Smooth muscle cell (in vitro differentiated cells): ENCODE measurements around the gene ADGRG6. TPM values are rescaled to one million over a fixed set of nuclear protein-coding genes. Genes with fewer than 3 reads are reported as not detected.

Experiments
- DNase-seq: peaks from one replicate; lab custom pipeline; 2025; ENCODE audit not compliant: unreplicated experiment; lab: John Stamatoyannopoulos, UW
- H2AFZ ChIP-seq: fragments of 200-600 bp; sonication (generic); 2 replicates; pipeline ENCODE4 v1.6.0; 2016; ENCODE audit warnings: antibody characterized with exemption, low read depth, mild to moderate bottlenecking
- H3F3A ChIP-seq: fragments of 200-600 bp; sonication (generic); 2 replicates; pipeline ENCODE4 v1.6.0; 2017; ENCODE audit warnings: antibody characterized with exemption, low read depth
- H3K27ac ChIP-seq: fragments of 200-600 bp; sonication (generic); 2 replicates; pipeline ENCODE4 v1.5.1; 2016; ENCODE audit warnings: low read depth, mild to moderate bottlenecking
- H3K27me3 ChIP-seq: fragments of 200-600 bp; sonication (generic); 2 replicates; pipeline ENCODE4 v1.6.1; 2016; ENCODE audit warnings: low read depth, mild to moderate bottlenecking
- H3K36me3 ChIP-seq: fragments of 200-600 bp; sonication (generic); 2 replicates; pipeline ENCODE4 v1.5.1; 2016; ENCODE audit warnings: low read depth
- H3K4me1 ChIP-seq: fragments of 200-600 bp; sonication (generic); 2 replicates; pipeline ENCODE4 v1.5.1; 2016; ENCODE audit warnings: low read depth
- H3K4me2 ChIP-seq: fragments of 200-600 bp; sonication (generic); 2 replicates; pipeline ENCODE4 v1.6.0; 2016; ENCODE audit warnings: mild to moderate bottlenecking
- H3K4me3 ChIP-seq: fragments of 200-600 bp; sonication (generic); 2 replicates; pipeline ENCODE4 v1.5.1; 2016; ENCODE audit warnings: mild to moderate bottlenecking
- H3K79me2 ChIP-seq: fragments of 200-600 bp; sonication (generic); 2 replicates; pipeline ENCODE4 v1.6.0; 2016; ENCODE audit warnings: low read depth, mild to moderate bottlenecking
- H3K9ac ChIP-seq: fragments of 200-600 bp; sonication (generic); 2 replicates; pipeline ENCODE4 v1.6.0; 2016; ENCODE audit warnings: low read depth
- H3K9me3 ChIP-seq: fragments of 200-600 bp; sonication (generic); replicated peaks from 2 replicates; pipeline ENCODE4 v1.5.1; 2016; ENCODE audit warnings: low read depth
- H4K20me1 ChIP-seq: fragments of 200-600 bp; sonication (generic); 2 replicates; pipeline ENCODE4 v1.6.0; 2016; ENCODE audit warnings: low read depth
- WGBS: methylation state at CpG from one replicate; pipeline ENCODE4 v1.1.7; 2016; ENCODE audit warnings: low lambda C conversion rate; 5-methylcytosine and 5-hydroxymethylcytosine counted together
- polyA plus RNA-seq: library from polyadenylated mRNA; unstranded; fragments of >200 nt; fragmentation: Nextera tagmentation; extraction: Ambion mirVana; gene quantifications from 2 replicates; pipeline ENCODE4 v1.2.1, GENCODE V29; 2016
- total RNA-seq: library from RNA; depleted of rRNA; stranded (reverse); fragments of >200 nt; gene quantifications from 2 replicates; pipeline ENCODE4 v1.2.3, GENCODE V29; 2014
- TF ChIP-seq, protein P1 (sequence below): fragments of 200-600 bp; sonication (generic); IDR thresholded peaks from 2 replicates; pipeline ENCODE4 v1.5.1; 2017; ENCODE audit warnings: borderline replicate concordance, mild to moderate bottlenecking, antibody characterized with exemption; ENCODE audit not compliant: insufficient read depth, poor library complexity, severe bottlenecking

Gene ADGRG6
- total and polyA plus RNA-seq, 2 experiments from 2014 or later = 0.77 to 14.2 TPM

GRCh38 chr6:142463988-142464387 is 162.2 kb downstream of the ADGRG6 start:
- no peak overlapping the region for H3K4me2 ChIP-seq
- H3K36me3 ChIP-seq = no peaks in the 10 kb centered on the region
- H3F3A ChIP-seq = no peaks in the 10 kb centered on the region
- DNase-seq = no peak
- H3K9ac ChIP-seq = no peak overlapping the region
- H3K4me1 ChIP-seq = no peaks in the 10 kb centered on the region
- no peaks in the 10 kb centered on the region for H3K9me3 ChIP-seq
- no peaks in the 10 kb centered on the region for H3K27me3 ChIP-seq
- TF ChIP-seq, protein P1, sequence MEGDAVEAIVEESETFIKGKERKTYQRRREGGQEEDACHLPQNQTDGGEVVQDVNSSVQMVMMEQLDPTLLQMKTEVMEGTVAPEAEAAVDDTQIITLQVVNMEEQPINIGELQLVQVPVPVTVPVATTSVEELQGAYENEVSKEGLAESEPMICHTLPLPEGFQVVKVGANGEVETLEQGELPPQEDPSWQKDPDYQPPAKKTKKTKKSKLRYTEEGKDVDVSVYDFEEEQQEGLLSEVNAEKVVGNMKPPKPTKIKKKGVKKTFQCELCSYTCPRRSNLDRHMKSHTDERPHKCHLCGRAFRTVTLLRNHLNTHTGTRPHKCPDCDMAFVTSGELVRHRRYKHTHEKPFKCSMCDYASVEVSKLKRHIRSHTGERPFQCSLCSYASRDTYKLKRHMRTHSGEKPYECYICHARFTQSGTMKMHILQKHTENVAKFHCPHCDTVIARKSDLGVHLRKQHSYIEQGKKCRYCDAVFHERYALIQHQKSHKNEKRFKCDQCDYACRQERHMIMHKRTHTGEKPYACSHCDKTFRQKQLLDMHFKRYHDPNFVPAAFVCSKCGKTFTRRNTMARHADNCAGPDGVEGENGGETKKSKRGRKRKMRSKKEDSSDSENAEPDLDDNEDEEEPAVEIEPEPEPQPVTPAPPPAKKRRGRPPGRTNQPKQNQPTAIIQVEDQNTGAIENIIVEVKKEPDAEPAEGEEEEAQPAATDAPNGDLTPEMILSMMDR = no peak
- 85% methylated on average over 6 of the region's 6 CpGs for WGBS
- H3K4me3 ChIP-seq = no peak overlapping the region
- H4K20me1 ChIP-seq = no peaks in the 10 kb centered on the region
- no peak overlapping the region for H2AFZ ChIP-seq
- H3K27ac ChIP-seq = no peak overlapping the region
- no peaks in the 10 kb centered on the region for H3K79me2 ChIP-seq

GRCh38 chr6:142469220-142469619 is 167.4 kb downstream of the ADGRG6 start:
- H3K4me3 ChIP-seq = no peak overlapping the region
- DNase-seq = no peak
- H2AFZ ChIP-seq = no peak overlapping the region
- no peak overlapping the region for H3K9ac ChIP-seq
- H3K27me3 ChIP-seq = no peaks in the 10 kb centered on the region
- TF ChIP-seq, protein P1 = no peak
- H3K36me3 ChIP-seq = no peaks in the 10 kb centered on the region
- no peaks in the 10 kb centered on the region for H4K20me1 ChIP-seq
- no peaks in the 10 kb centered on the region for H3F3A ChIP-seq
- no peaks in the 10 kb centered on the region for H3K4me1 ChIP-seq
- WGBS = 88% methylated on average over 1 of the region's 1 CpG
- H3K27ac ChIP-seq = no peak overlapping the region
- no peak overlapping the region for H3K4me2 ChIP-seq
- H3K9me3 ChIP-seq = no peaks in the 10 kb centered on the region
- no peaks in the 10 kb centered on the region for H3K79me2 ChIP-seq

DNA sequence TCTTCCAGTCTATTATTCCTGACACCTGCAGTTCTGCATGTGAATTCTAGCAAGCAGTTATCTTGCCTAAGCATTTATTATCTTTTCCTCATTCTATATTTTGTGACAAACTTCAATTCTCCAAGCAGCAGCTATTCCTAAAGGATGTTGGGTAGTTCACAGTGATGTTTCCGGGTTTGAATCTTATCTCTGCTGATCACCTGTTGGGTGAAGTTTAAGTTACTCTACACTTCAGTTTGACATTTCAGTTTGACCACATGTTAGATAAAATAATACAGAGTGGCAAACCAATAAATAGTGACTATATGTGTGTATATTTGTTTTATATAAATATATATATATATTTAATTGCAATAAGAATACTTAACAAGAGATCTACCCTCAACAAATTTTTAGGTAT is 168.6 kb downstream of the ADGRG6 start:
- no peaks in the 10 kb centered on the region for H3K4me1 ChIP-seq
- no peak overlapping the region for H2AFZ ChIP-seq
- no peak overlapping the region for H3K4me3 ChIP-seq
- H3K9ac ChIP-seq = no peak overlapping the region
- H3F3A ChIP-seq = no peaks in the 10 kb centered on the region
- H3K27ac ChIP-seq = no peak overlapping the region
- H3K4me2 ChIP-seq = no peak overlapping the region
- 95% methylated on average over 1 of the region's 1 CpG for WGBS
- no peaks in the 10 kb centered on the region for H3K9me3 ChIP-seq
- no peaks in the 10 kb centered on the region for H3K79me2 ChIP-seq
- no peaks in the 10 kb centered on the region for H4K20me1 ChIP-seq
- no peaks in the 10 kb centered on the region for H3K27me3 ChIP-seq
- no peaks in the 10 kb centered on the region for H3K36me3 ChIP-seq
- TF ChIP-seq, protein P1 = no peak
- DNase-seq = no peak

GRCh38 chr6:142474531-142475289 is 172.9 kb downstream of the ADGRG6 start:
- no peaks in the 10 kb centered on the region for H3K27me3 ChIP-seq
- no peaks in the 10 kb centered on the region for H3K4me1 ChIP-seq
- DNase-seq = no peak
- no peak overlapping the region for H3K4me3 ChIP-seq
- no peak overlapping the region for H3K4me2 ChIP-seq
- no peaks in the 10 kb centered on the region for H4K20me1 ChIP-seq
- TF ChIP-seq, protein P1 = peak; percentile 73
- H3K36me3 ChIP-seq = no peaks in the 10 kb centered on the region
- H3K27ac ChIP-seq = no peak overlapping the region
- H3K9ac ChIP-seq = no peak overlapping the region
- H3K79me2 ChIP-seq = no peaks in the 10 kb centered on the region
- no peaks in the 10 kb centered on the region for H3F3A ChIP-seq
- WGBS = 7% methylated on average over 13 of the region's 13 CpGs
- no peak overlapping the region for H2AFZ ChIP-seq
- H3K9me3 ChIP-seq = no peaks in the 10 kb centered on the region
